GM21367 (cell line): ENCODE measurements around the gene CDIPT.
"Not testable (repeated sequence)": the region's sequence is repeated elsewhere in the genome, so short reads cannot be mapped to it uniquely, and the experiment has no call there.

ENCODE experiments used
- ATAC-seq: cut with Tn5 transposase; IDR thresholded peaks from one replicate; pipeline ENCODE4 v1.9.1; 2021; ENCODE audit not compliant: unreplicated experiment

Gene CDIPT

GRCh38 chr16:29833219-29833618, 29.8 kb downstream of the CDIPT start:
- not testable (repeated sequence) for ATAC-seq

GRCh38 chr16:29831490-29831889, 31.5 kb downstream of the CDIPT start:
- no peak for ATAC-seq

GRCh38 chr16:29830774-29831173, 32.3 kb downstream of the CDIPT start:
- ATAC-seq = no peak

- no peak for ATAC-seq
Measured at GRCh38 chr16:29826342-29826695, 36.7 kb downstream of the CDIPT start.

GRCh38 chr16:29825145-29826044, 37.6 kb downstream of the CDIPT start:
- ATAC-seq = no peak

- no peak for ATAC-seq
Measured at GRCh38 chr16:29824589-29825144, 38.4 kb downstream of the CDIPT start.

- no peak for ATAC-seq
Measured at GRCh38 chr16:29821643-29822115, 41.3 kb downstream of the CDIPT start.

- no peak for ATAC-seq
Measured at GRCh38 chr16:29820730-29821642, 42.0 kb downstream of the CDIPT start.

GRCh38 chr16:29820271-29820701, 42.7 kb downstream of the CDIPT start, which contains the start of gene MVP:
TSS of gene MVP (plus strand) at chr16:29820462. CDS start at chr16:29830550, 10,088 bp downstream.
- no peak for ATAC-seq

- no peak for ATAC-seq
Measured at GRCh38 chr16:29819506-29819905, 43.5 kb downstream of the CDIPT start.

- ATAC-seq = no peak
Measured at GRCh38 chr16:29818082-29818481, 44.9 kb downstream of the CDIPT start.

GRCh38 chr16:29816694-29817441, 46.2 kb downstream of the CDIPT start:
- ATAC-seq = peak; percentile 11

GRCh38 chr16:29815793-29816693, 47.0 kb downstream of the CDIPT start, which contains the start of gene PAGR1:
TSS of gene PAGR1 (plus strand) at chr16:29816152. CDS start at chr16:29816526, 374 bp downstream.
- ATAC-seq = peak; percentile 45

GRCh38 chr16:29815032-29815721, 47.8 kb downstream of the CDIPT start:
- ATAC-seq = no peak

GRCh38 chr16:29814592-29814991, 48.4 kb downstream of the CDIPT start:
- ATAC-seq = no peak

- ATAC-seq = no peak
Measured at GRCh38 chr16:29813644-29814562, 49.1 kb downstream of the CDIPT start.

GRCh38 chr16:29812754-29813643, 50.0 kb downstream of the CDIPT start:
- ATAC-seq = no peak
